ENCODE results near the gene WFIKKN2.
A peak's percentile ranks its signal among the peaks of the same experiment; 100 is the strongest.

Gene WFIKKN2

GRCh38 chr17:50828508-50829170, 6.7 kb upstream of the WFIKKN2 start:
- H3K4me3 ChIP-seq (ENCODE audit: low read length) = no peak overlapping the region
- no peaks in the 10 kb centered on the region for H3K36me3 ChIP-seq (ENCODE audit: insufficient read depth, low read length)
- H3K9me3 ChIP-seq (ENCODE audit: insufficient read depth, low read depth, low read length) = no peaks in the 10 kb centered on the region
- H3K27me3 ChIP-seq (ENCODE audit: insufficient read depth, low read length) = no peaks in the 10 kb centered on the region
- WGBS = 83% methylated on average over 6 of the region's 6 CpGs
- peaks cover 27% of the 10 kb centered on the region for H3K4me1 ChIP-seq (ENCODE audit: insufficient read depth, low read length)
- H3K9ac ChIP-seq (ENCODE audit: low read depth, low read length) = no peak overlapping the region
- peak overlapping the region; percentile 45; the same call in 1 of the 2 replicates for H3K27ac ChIP-seq (ENCODE audit: low read depth, low read length)

GRCh38 chr17:50829332-50829731, 6.1 kb upstream of the WFIKKN2 start:
- no peaks in the 10 kb centered on the region for H3K36me3 ChIP-seq (ENCODE audit: insufficient read depth, low read length)
- H3K27me3 ChIP-seq (ENCODE audit: insufficient read depth, low read length) = no peaks in the 10 kb centered on the region
- peak overlapping the region; percentile 45; the same call in 1 of the 2 replicates for H3K27ac ChIP-seq (ENCODE audit: low read depth, low read length)
- H3K9ac ChIP-seq (ENCODE audit: low read depth, low read length) = no peak overlapping the region
- no peak overlapping the region for H3K4me3 ChIP-seq (ENCODE audit: low read length)
- H3K9me3 ChIP-seq (ENCODE audit: insufficient read depth, low read depth, low read length) = no peaks in the 10 kb centered on the region
- 43% methylated on average over 5 of the region's 6 CpGs for WGBS
- peaks cover 27% of the 10 kb centered on the region for H3K4me1 ChIP-seq (ENCODE audit: insufficient read depth, low read length)

GRCh38 chr17:50830352-50830751, 5.0 kb upstream of the WFIKKN2 start:
- no peaks in the 10 kb centered on the region for H3K36me3 ChIP-seq (ENCODE audit: insufficient read depth, low read length)
- no peaks in the 10 kb centered on the region for H3K27me3 ChIP-seq (ENCODE audit: insufficient read depth, low read length)
- no peaks in the 10 kb centered on the region for H3K9me3 ChIP-seq (ENCODE audit: insufficient read depth, low read depth, low read length)
- H3K27ac ChIP-seq (ENCODE audit: low read depth, low read length) = no peak overlapping the region
- no peak overlapping the region for H3K9ac ChIP-seq (ENCODE audit: low read depth, low read length)
- H3K4me3 ChIP-seq (ENCODE audit: low read length) = no peak overlapping the region
- peaks cover 36% of the 10 kb centered on the region for H3K4me1 ChIP-seq (ENCODE audit: insufficient read depth, low read length)
- 85% methylated on average over 5 of the region's 5 CpGs for WGBS

- Histone ChIP-seq H3K27me3 (ENCODE audit: insufficient read depth, low read length) (no peaks in the 10 kb centered on the region), H3K9ac (ENCODE audit: low read depth, low read length) (no peak overlapping the region), H3K4me1 (ENCODE audit: insufficient read depth, low read length) (peaks cover 36% of the 10 kb centered on the region), H3K36me3 (ENCODE audit: insufficient read depth, low read length) (no peaks in the 10 kb centered on the region), H3K4me3 (ENCODE audit: low read length) (no peak overlapping the region), H3K9me3 (ENCODE audit: insufficient read depth, low read depth, low read length) (no peaks in the 10 kb centered on the region), H3K27ac (ENCODE audit: low read depth, low read length) (no peak overlapping the region)
- 28% methylated on average over 12 of the region's 12 CpGs for WGBS
Observed at GRCh38 chr17:50830994-50831393, 4.4 kb upstream of the WFIKKN2 start.

GRCh38 chr17:50831471-50831928, 3.9 kb upstream of the WFIKKN2 start:
- Histone ChIP-seq H3K27me3 (ENCODE audit: insufficient read depth, low read length) (no peaks in the 10 kb centered on the region), H3K4me3 (ENCODE audit: low read length) (no peak overlapping the region), H3K9ac (ENCODE audit: low read depth, low read length) (no peak overlapping the region), H3K9me3 (ENCODE audit: insufficient read depth, low read depth, low read length) (no peaks in the 10 kb centered on the region), H3K4me1 (ENCODE audit: insufficient read depth, low read length) (peaks cover 36% of the 10 kb centered on the region), H3K27ac (ENCODE audit: low read depth, low read length) (no peak overlapping the region), H3K36me3 (ENCODE audit: insufficient read depth, low read length) (no peaks in the 10 kb centered on the region)
- 51% methylated on average over 10 of the region's 11 CpGs for WGBS

- WGBS = 92% methylated on average over 12 of the region's 12 CpGs
- H3K4me1 ChIP-seq (ENCODE audit: insufficient read depth, low read length) = peaks cover 36% of the 10 kb centered on the region
Observed at GRCh38 chr17:50832267-50832863, 3.0 kb upstream of the WFIKKN2 start.

GRCh38 chr17:50832864-50833381, 2.5 kb upstream of the WFIKKN2 start:
- Histone ChIP-seq H3K4me3 (ENCODE audit: low read length) (no peak overlapping the region), H3K36me3 (ENCODE audit: insufficient read depth, low read length) (no peaks in the 10 kb centered on the region), H3K9ac (ENCODE audit: low read depth, low read length) (no peak overlapping the region), H3K27ac (ENCODE audit: low read depth, low read length) (no peak overlapping the region), H3K4me1 (ENCODE audit: insufficient read depth, low read length) (peaks cover 36% of the 10 kb centered on the region), H3K27me3 (ENCODE audit: insufficient read depth, low read length) (no peaks in the 10 kb centered on the region), H3K9me3 (ENCODE audit: insufficient read depth, low read depth, low read length) (no peaks in the 10 kb centered on the region)
- WGBS = 76% methylated on average over 13 of the region's 13 CpGs

More at GRCh38 chr17:50832267-50832863, 3.0 kb upstream of the WFIKKN2 start:
- Histone ChIP-seq H3K36me3 (ENCODE audit: insufficient read depth, low read length) (no peaks in the 10 kb centered on the region), H3K4me3 (ENCODE audit: low read length) (no peak overlapping the region), H3K27ac (ENCODE audit: low read depth, low read length) (no peak overlapping the region), H3K27me3 (ENCODE audit: insufficient read depth, low read length) (no peaks in the 10 kb centered on the region), H3K9ac (ENCODE audit: low read depth, low read length) (no peak overlapping the region), H3K9me3 (ENCODE audit: insufficient read depth, low read depth, low read length) (no peaks in the 10 kb centered on the region)

- WGBS = 93% methylated on average over 38 of the region's 38 CpGs
- Histone ChIP-seq H3K4me1 (ENCODE audit: insufficient read depth, low read length) (peaks cover 30% of the 10 kb centered on the region), H3K27me3 (ENCODE audit: insufficient read depth, low read length) (no peaks in the 10 kb centered on the region), H3K4me3 (ENCODE audit: low read length) (no peak overlapping the region), H3K27ac (ENCODE audit: low read depth, low read length) (no peak overlapping the region), H3K36me3 (ENCODE audit: insufficient read depth, low read length) (no peaks in the 10 kb centered on the region), H3K9me3 (ENCODE audit: insufficient read depth, low read depth, low read length) (no peaks in the 10 kb centered on the region), H3K9ac (ENCODE audit: low read depth, low read length) (no peak overlapping the region)
Observed at GRCh38 chr17:50833510-50834428, 1.6 kb upstream of the WFIKKN2 start.

- 75% methylated on average over 38 of the region's 38 CpGs for WGBS
- Histone ChIP-seq H3K27me3 (ENCODE audit: insufficient read depth, low read length) (no peaks in the 10 kb centered on the region), H3K4me1 (ENCODE audit: insufficient read depth, low read length) (peaks cover 21% of the 10 kb centered on the region), H3K9me3 (ENCODE audit: insufficient read depth, low read depth, low read length) (no peaks in the 10 kb centered on the region), H3K4me3 (ENCODE audit: low read length) (no peak overlapping the region), H3K36me3 (ENCODE audit: insufficient read depth, low read length) (no peaks in the 10 kb centered on the region), H3K9ac (ENCODE audit: low read depth, low read length) (no peak overlapping the region), H3K27ac (ENCODE audit: low read depth, low read length) (no peak overlapping the region; the same call in 1 of the 2 replicates)
Observed at GRCh38 chr17:50834429-50835300, 721 bp upstream of the WFIKKN2 start.

- WGBS = 87% methylated on average over 11 of the region's 11 CpGs
- H3K27me3 ChIP-seq (ENCODE audit: insufficient read depth, low read length) = no peaks in the 10 kb centered on the region
- no peaks in the 10 kb centered on the region for H3K36me3 ChIP-seq (ENCODE audit: insufficient read depth, low read length)
- H3K4me1 ChIP-seq (ENCODE audit: insufficient read depth, low read length) = peaks cover 9% of the 10 kb centered on the region
- H3K9me3 ChIP-seq (ENCODE audit: insufficient read depth, low read depth, low read length) = no peaks in the 10 kb centered on the region
- H3K4me3 ChIP-seq (ENCODE audit: low read length) = no peak overlapping the region
- no peak overlapping the region for H3K27ac ChIP-seq (ENCODE audit: low read depth, low read length)
- no peak overlapping the region for H3K9ac ChIP-seq (ENCODE audit: low read depth, low read length)
Observed at GRCh38 chr17:50836826-50837225, 1.4 kb downstream of the WFIKKN2 start.
